Astrocyte (in vitro differentiated cells and primary cell): Measurements from ENCODE around the gene SLIT3. TPM values are rescaled to one million over a fixed set of nuclear protein-coding genes. Genes with fewer than 3 reads are reported as not detected.

Source experiments
- DNase-seq: peaks from one replicate; pipeline ENCODE4 v3.0.0-alpha.2; 2010; ENCODE audit warnings: low read depth
- FAIRE-seq: peaks from 2 replicates; lab custom pipeline; 2011; peaks lifted over from hg19 to GRCh38; lab: Jason Lieb, UNC
- H2AFZ ChIP-seq: 2 replicates; pipeline ENCODE4 v1.6.0; 2012; ENCODE audit warnings: low read depth, low read length, inconsistent platforms
- H3K27ac ChIP-seq: 2 replicates; pipeline ENCODE4 v1.5.1; 2011; ENCODE audit warnings: low read depth, low read length, inconsistent platforms
- H3K27me3 ChIP-seq: 2 replicates; pipeline ENCODE4 v1.6.0; 2011; ENCODE audit warnings: low read length, inconsistent platforms; ENCODE audit not compliant: insufficient read depth
- H3K36me3 ChIP-seq: 2 replicates; pipeline ENCODE4 v1.5.1; 2011; ENCODE audit warnings: low read length, inconsistent platforms; ENCODE audit not compliant: insufficient read depth
- H3K4me1 ChIP-seq: 2 replicates; pipeline ENCODE4 v1.5.1; 2011; ENCODE audit warnings: low read length, inconsistent platforms; ENCODE audit not compliant: insufficient read depth
- H3K4me2 ChIP-seq: 2 replicates; pipeline ENCODE4 v1.6.0; 2012; ENCODE audit warnings: low read length, inconsistent platforms
- H3K4me3 ChIP-seq: 2 replicates; pipeline ENCODE4 v1.5.1; 2011; ENCODE audit warnings: low read depth, mild to moderate bottlenecking, low read length, inconsistent platforms; ENCODE audit not compliant: insufficient read depth
- H3K79me2 ChIP-seq: 2 replicates; pipeline ENCODE4 v1.6.0; 2012; ENCODE audit warnings: mild to moderate bottlenecking, low read length, inconsistent platforms; ENCODE audit not compliant: insufficient read depth
- H3K9ac ChIP-seq: 2 replicates; pipeline ENCODE4 v1.6.0; 2012; ENCODE audit warnings: mild to moderate bottlenecking, low read length, inconsistent platforms
- H3K9me3 ChIP-seq: 2 replicates; pipeline ENCODE4 v1.5.1; 2012; ENCODE audit warnings: low read depth, mild to moderate bottlenecking, low read length, inconsistent platforms; ENCODE audit not compliant: insufficient read depth
- H4K20me1 ChIP-seq: 2 replicates; pipeline ENCODE4 v1.6.0; 2012; ENCODE audit warnings: low read length, inconsistent platforms; ENCODE audit not compliant: insufficient read depth
- H3K27ac Mint-ChIP-seq: one replicate; pipeline ENCODE4 v1.8.0; 2021; ENCODE audit warnings: mild to moderate bottlenecking, mixed read lengths; ENCODE audit not compliant: unreplicated experiment
- H3K27me3 Mint-ChIP-seq: one replicate; pipeline ENCODE4 v1.8.0; 2021; ENCODE audit warnings: low read depth, mixed read lengths; ENCODE audit not compliant: unreplicated experiment
- H3K36me3 Mint-ChIP-seq: one replicate; pipeline ENCODE4 v1.8.0; 2021; ENCODE audit warnings: low read depth, mixed read lengths; ENCODE audit not compliant: unreplicated experiment
- H3K4me1 Mint-ChIP-seq: one replicate; pipeline ENCODE4 v1.8.0; 2021; ENCODE audit warnings: low read depth, mixed read lengths; ENCODE audit not compliant: unreplicated experiment
- H3K4me3 Mint-ChIP-seq: one replicate; pipeline ENCODE4 v1.8.0; 2021; ENCODE audit warnings: mild to moderate bottlenecking, moderate library complexity, mixed read lengths; ENCODE audit not compliant: unreplicated experiment
- H3K9me3 Mint-ChIP-seq: one replicate; pipeline ENCODE4 v1.8.0; 2021; ENCODE audit warnings: mild to moderate bottlenecking, mixed read lengths; ENCODE audit not compliant: unreplicated experiment
- CTCF ChIP-seq: IDR thresholded peaks from 2 replicates; pipeline ENCODE4 v1.5.1; 2011; ENCODE audit warnings: low read depth, mild to moderate bottlenecking, inconsistent platforms, low read length, moderate library complexity; ENCODE audit not compliant: insufficient read depth
- EZH2 ChIP-seq: IDR thresholded peaks from 2 replicates; pipeline ENCODE4 v1.6.1; 2012; ENCODE audit warnings: mild to moderate bottlenecking, low read length, inconsistent platforms; ENCODE audit not compliant: insufficient read depth
- total RNA-seq: library from RNA; stranded (reverse); gene quantifications from 2 replicates; pipeline ENCODE4 v1.2.1, GENCODE V29; 2021

The SLIT3 gene
- total RNA-seq, 1 donor from 2014 or later, result 20.7 TPM

GRCh38 chr5:168899673-168900072, 401.3 kb downstream of the SLIT3 start:
- Histone ChIP-seq H3K4me2 (no peak overlapping the region), H3K27ac (no peak overlapping the region), H3K9me3 (no peaks in the 10 kb centered on the region), H3K4me1 (no peaks in the 10 kb centered on the region), H3K9ac (no peak overlapping the region), H3K4me3 (no peak overlapping the region), H3K27me3 (peaks cover 8% of the 10 kb centered on the region), H3K36me3 (no peaks in the 10 kb centered on the region), H3K79me2 (no peaks in the 10 kb centered on the region), H2AFZ (no peak overlapping the region), H4K20me1 (no peaks in the 10 kb centered on the region)
- DNase-seq (no peak), FAIRE-seq (no peak)
- Mint-ChIP-seq H3K4me1 (no peaks in the 10 kb centered on the region), H3K9me3 (no peaks in the 10 kb centered on the region), H3K4me3 (no peak overlapping the region), H3K27ac (no peak overlapping the region), H3K27me3 (peaks cover 25% of the 10 kb centered on the region), H3K36me3 (no peaks in the 10 kb centered on the region)
- TF ChIP-seq CTCF, result no peak

GRCh38 chr5:168899264-168899663, 401.7 kb downstream of the SLIT3 start:
- Mint-ChIP-seq H3K4me1 (no peaks in the 10 kb centered on the region), H3K36me3 (no peaks in the 10 kb centered on the region), H3K27ac (no peak overlapping the region), H3K9me3 (no peaks in the 10 kb centered on the region), H3K27me3 (peaks cover 29% of the 10 kb centered on the region), H3K4me3 (no peak overlapping the region)
- no peak for DNase-seq
- FAIRE-seq, result no peak
- H3K4me1 ChIP-seq, result no peaks in the 10 kb centered on the region
- H3K36me3 ChIP-seq, result no peaks in the 10 kb centered on the region
- H3K4me3 ChIP-seq, result no peak overlapping the region
- H3K27me3 ChIP-seq, result peaks cover 8% of the 10 kb centered on the region
- no peak overlapping the region for H3K4me2 ChIP-seq
- no peak overlapping the region for H2AFZ ChIP-seq
- TF ChIP-seq CTCF (no peak), EZH2 (no peak)
- H3K27ac ChIP-seq, result no peak overlapping the region
- H3K79me2 ChIP-seq, result no peaks in the 10 kb centered on the region
- H3K9me3 ChIP-seq, result no peaks in the 10 kb centered on the region
- no peaks in the 10 kb centered on the region for H4K20me1 ChIP-seq
- no peak overlapping the region for H3K9ac ChIP-seq

- H3K36me3 Mint-ChIP-seq, result no peaks in the 10 kb centered on the region
Observed at GRCh38 chr5:168898247-168898911, 402.6 kb downstream of the SLIT3 start.

More at GRCh38 chr5:168898247-168898911, 402.6 kb downstream of the SLIT3 start:
- H3K4me3 Mint-ChIP-seq, result no peak overlapping the region
- no peaks in the 10 kb centered on the region for H3K4me1 Mint-ChIP-seq
- no peak overlapping the region for H3K27ac Mint-ChIP-seq
- H3K79me2 ChIP-seq, result no peaks in the 10 kb centered on the region
- no peak overlapping the region for H3K4me2 ChIP-seq
- DNase-seq (no peak), FAIRE-seq (no peak)
- H3K27me3 ChIP-seq, result peaks cover 7% of the 10 kb centered on the region
- no peak overlapping the region for H2AFZ ChIP-seq
- no peak overlapping the region for H3K9ac ChIP-seq
- no peaks in the 10 kb centered on the region for H4K20me1 ChIP-seq
- no peak overlapping the region for H3K4me3 ChIP-seq
- peaks cover 29% of the 10 kb centered on the region for H3K27me3 Mint-ChIP-seq
- no peak for TF ChIP-seq CTCF
- no peak for TF ChIP-seq EZH2
- H3K27ac ChIP-seq, result no peak overlapping the region
- no peaks in the 10 kb centered on the region for H3K9me3 ChIP-seq
- no peaks in the 10 kb centered on the region for H3K4me1 ChIP-seq
- no peaks in the 10 kb centered on the region for H3K36me3 ChIP-seq
- H3K9me3 Mint-ChIP-seq, result no peaks in the 10 kb centered on the region
